ENCODE measurements around the gene FOXP1.

GRCh38 chr3:71031181-71031580, 552.3 kb downstream of the FOXP1 start:
- TF ChIP-seq CTCF (IDR thresholded peaks at IDR 0.05) (no peak), EZH2 (IDR thresholded peaks at IDR 0.05; ENCODE audit: borderline replicate concordance, insufficient read depth, low read depth, low read length, poor library complexity, severe bottlenecking) (no peak)

Measured in B cell (primary cell).